Ovary (tissue), 9 donors: Measurements from ENCODE around the gene OBP2B. TPM values are rescaled to one million over a fixed set of nuclear protein-coding genes. Genes with fewer than 3 reads are reported as not detected.
A peak's percentile ranks its signal among the peaks of the same experiment; 100 is the strongest.

Experiments used
- DNase-seq, 5 donors: peaks; one replicate each; pipeline ENCODE4 v3.0.0-alpha.2; 2019 to 2020
- H3K27ac ChIP-seq, 2 donors: fragments of 200-600 bp; one replicate each; pipeline versions ENCODE4 v1.5.1 to v1.8.0; 2019 to 2022
- H3K27me3 ChIP-seq: fragments of 200-600 bp; one replicate; pipeline ENCODE4 v1.8.0; 2022
- H3K36me3 ChIP-seq: fragments of 200-600 bp; sonication (generic); one replicate; pipeline ENCODE4 v1.5.1; 2019
- H3K4me1 ChIP-seq: one replicate; pipeline ENCODE4 v1.8.1; 2013; ENCODE audit warnings: mild to moderate bottlenecking, moderate library complexity; ENCODE audit not compliant: insufficient read depth
- H3K4me3 ChIP-seq: fragments of 200-600 bp; sonication (generic); one replicate; pipeline ENCODE4 v1.5.1; 2017
- H3K9me3 ChIP-seq, 2 donors: fragments of 200-600 bp in 1 of 2; sonication (generic) in 1 of 2; one replicate each; pipeline versions ENCODE4 v1.5.1 to v1.8.1; 2013 to 2019; ENCODE audit warnings: mild to moderate bottlenecking in 1 of 2, moderate library complexity in 1 of 2
- CTCF ChIP-seq, 3 donors: fragments of 450-650 bp in 2 of 3; fragments of 200-600 bp in 1 of 3; IDR thresholded peaks; one replicate each; pipeline versions ENCODE4 v1.5.1 to v1.8.0; 2016 to 2022; ENCODE audit warnings: antibody characterized with exemption in 3 of 3, mild to moderate bottlenecking in 1 of 3
- EP300 ChIP-seq: sonication (generic); formaldehyde crosslinking; IDR thresholded peaks from one replicate; pipeline ENCODE4 v1.6.1; 2017; ENCODE audit warnings: antibody characterized with exemption
- POLR2A ChIP-seq: fragments of 450-650 bp; IDR thresholded peaks from one replicate; pipeline ENCODE4 v1.6.1; 2017; ENCODE audit warnings: antibody characterized with exemption, mild to moderate bottlenecking, moderate library complexity
- WGBS, 3 donors: extraction: QIAGEN DNeasy Blood & Tissue Kit in 1 of 3; methylation state at CpG; one replicate each; pipeline versions ENCODE4 v1.1.5 to v1.1.7; 2013 to 2017; 5-methylcytosine and 5-hydroxymethylcytosine counted together
- intact Hi-C, 4 donors: fragments of 100-400 bp; cut with DNase I; formaldehyde crosslinking; loops; one replicate each; pipeline versions ENCODE4 v1.11.0 to v1.15.1; 2022 to 2023
- polyA plus RNA-seq, 2 donors: library from polyadenylated mRNA; stranded (reverse); fragments of 200-250 nt in 1 of 2; fragments of 350-450 nt in 1 of 2; fragmentation: Illumina TruSeq in 1 of 2; extraction: RNeasy Lipid Tissue Mini Kit (QIAGEN cat#74804) in 1 of 2; gene quantifications; one replicate each; pipeline ENCODE4 v1.2.3, GENCODE V29; 2013 to 2014
- total RNA-seq, 7 donors: library from RNA; depleted of rRNA in 2 of 7; stranded (reverse); fragments of >200 nt in 2 of 7; fragmentation: NEBNext Ultra II Directional in 3 of 7; extraction: Animal tissue kit (Norgen Biotek cat#: 25700) in 3 of 7; gene quantifications; one replicate each; pipeline versions ENCODE4 v1.1.0 to v1.2.4, GENCODE V29; 2016 to 2023
- donor health status: DM: no; HTN: no; CAD: no; lungs with moderate emphysema.
- donor health status: DM: no; HTN: no; CAD: no.
- donor health status: Bipolar disorder and iron deficiency.
- donor health status: DM: yes; HTN: yes; CAD: no.
- donor health status: DM: no; HTN: no; CAD: no.
- donor health status: DM: yes; HTN: yes; CAD: no.

OBP2B gene
- total and polyA plus RNA-seq, 9 donors: 0.33 to 5.3 (median 2.7) TPM; not detected in 5

- no peaks in the 10 kb centered on the region for H3K9me3 ChIP-seq
- no peaks in the 10 kb centered on the region for H3K27me3 ChIP-seq
- WGBS, 3 donors: 85 to 91% (median 86%) methylated on average over 17 of the region's 17 CpGs
- intact Hi-C loops: no loop called here
- H3K4me3 ChIP-seq: no peak overlapping the region
- TF ChIP-seq POLR2A (no peak), EP300 (no peak), CTCF (IDR thresholded peaks at IDR 0.05) (no peak)
- H3K27ac ChIP-seq: no peak overlapping the region
- H3K36me3 ChIP-seq: no peaks in the 10 kb centered on the region
- H3K4me1 ChIP-seq: no peaks in the 10 kb centered on the region
- DNase-seq: no peak
Observed at GRCh38 chr9:133200631-133201030, 8.4 kb downstream of the OBP2B start.

GRCh38 chr9:133199648-133200321 lies 9.3 kb downstream of the OBP2B start:
- peak in 4 of 5 donors; percentile 45 to 79 (median 54) for DNase-seq
- 37 to 58% (median 41%) methylated on average over 44 of the region's 44 CpGs for WGBS, 3 donors
- no peaks in the 10 kb centered on the region for H3K27me3 ChIP-seq
- H3K4me1 ChIP-seq: no peaks in the 10 kb centered on the region
- intact Hi-C loops: no loop called here
- H3K4me3 ChIP-seq: peak overlapping the region; percentile 23
- H3K36me3 ChIP-seq: no peaks in the 10 kb centered on the region
- no peak for TF ChIP-seq POLR2A
- TF ChIP-seq CTCF (IDR thresholded peaks at IDR 0.05): no peak
- no peak for TF ChIP-seq EP300
- H3K27ac ChIP-seq: peak overlapping the region; percentile 34 to 41
- H3K9me3 ChIP-seq: no peaks in the 10 kb centered on the region

- H3K36me3 ChIP-seq: no peaks in the 10 kb centered on the region
- H3K4me1 ChIP-seq: no peaks in the 10 kb centered on the region
- TF ChIP-seq POLR2A (no peak), CTCF (IDR thresholded peaks at IDR 0.05) (no peak), EP300 (no peak)
- H3K4me3 ChIP-seq: no peak overlapping the region
- intact Hi-C loops: no loop called here
- H3K27me3 ChIP-seq: no peaks in the 10 kb centered on the region
- DNase-seq: no peak
- no peaks in the 10 kb centered on the region for H3K9me3 ChIP-seq
- H3K27ac ChIP-seq: no peak overlapping the region
Observed at GRCh38 chr9:133195029-133195428, 14.0 kb downstream of the OBP2B start.

GRCh38 chr9:133194597-133194996 lies 14.5 kb downstream of the OBP2B start:
- no peak for DNase-seq
- no peak overlapping the region for H3K27ac ChIP-seq
- no peaks in the 10 kb centered on the region for H3K36me3 ChIP-seq
- no peak overlapping the region for H3K4me3 ChIP-seq
- no peaks in the 10 kb centered on the region for H3K9me3 ChIP-seq
- no peaks in the 10 kb centered on the region for H3K4me1 ChIP-seq
- no peaks in the 10 kb centered on the region for H3K27me3 ChIP-seq
- whole genome bisulfite sequencing, 3 donors: 84 to 87% (median 86%) methylated on average over 4 of the region's 4 CpGs
- no peak for TF ChIP-seq POLR2A
- TF ChIP-seq CTCF (IDR thresholded peaks at IDR 0.05): no peak
- no peak for TF ChIP-seq EP300
- intact Hi-C loops: no loop called here
